C4-2B (cell line): Measurements from ENCODE around the gene MB.

Experiments used
- CTCF ChIP-seq: fragments of 450-650 bp; conservative IDR thresholded peaks from 2 replicates; pipeline ENCODE4 v1.5.1; 2017; ENCODE audit warnings: mild to moderate bottlenecking
- ZFX ChIP-seq: fragments of 450-650 bp; IDR thresholded peaks from 2 replicates; pipeline ENCODE4 v1.6.1; 2017

- no peak for TF ChIP-seq CTCF
- TF ChIP-seq ZFX, result no peak
Observed at GRCh38 chr22:35642305-35642741, 25.2 kb upstream of the MB start.
